Naive thymus-derived CD8-positive, alpha-beta T cell (primary cell): ENCODE results near the gene HOXA3. TPM values are rescaled to one million over a fixed set of nuclear protein-coding genes. Genes with fewer than 3 reads are reported as not detected.

Experiments used
- ATAC-seq, 2 donors: fragments of 150-1000 bp; cut with Tn5 transposase in 1 of 2; sonication (Bioruptor Pico), chemical (Tn5 transposase) in 1 of 2; 1 replicate in 1 of 2; 2 replicates in 1 of 2; pipeline ENCODE4 v1.10.0; 2021; ENCODE audit warnings: mild to moderate bottlenecking in 2 of 2, moderate library complexity in 2 of 2
- POLR2A ChIA-PET: fragments of 350-600 bp; sonication (Branson Sonifier 250); formaldehyde crosslinking; loops from one replicate; lab custom pipeline; 2021; ENCODE audit warnings: antibody characterized with exemption; lab: Charles Lee
- DNase-seq, 10 donors: peaks; one replicate each; pipeline versions ENCODE4 v3.0.0 to v3.0.0-alpha.2; 2020 to 2022
- H3K27ac Mint-ChIP-seq, 10 donors: one replicate each; pipeline ENCODE4 v1.8.0; 2020 to 2022; ENCODE audit warnings: mild to moderate bottlenecking in 10 of 10, mixed read lengths in 10 of 10, moderate library complexity in 4 of 10, inconsistent platforms in 1 of 10
- H3K27me3 Mint-ChIP-seq, 5 donors: one replicate each; pipeline ENCODE4 v1.8.0; 2021 to 2022; ENCODE audit warnings: mixed read lengths in 5 of 5
- H3K36me3 Mint-ChIP-seq, 3 donors: one replicate each; pipeline ENCODE4 v1.8.0; 2020 to 2022; ENCODE audit warnings: mixed read lengths in 3 of 3, mild to moderate bottlenecking in 2 of 3, inconsistent platforms in 1 of 3
- H3K4me1 Mint-ChIP-seq, 4 donors: one replicate each; pipeline ENCODE4 v1.8.0; 2021 to 2022; ENCODE audit warnings: mixed read lengths in 4 of 4
- H3K4me3 Mint-ChIP-seq, 10 donors: one replicate each; pipeline ENCODE4 v1.8.0; 2020 to 2022; ENCODE audit warnings: mild to moderate bottlenecking in 10 of 10, mixed read lengths in 10 of 10, moderate library complexity in 6 of 10, inconsistent platforms in 1 of 10
- H3K9me3 Mint-ChIP-seq, 9 donors: one replicate each; pipeline ENCODE4 v1.8.0; 2020 to 2022; ENCODE audit warnings: mixed read lengths in 9 of 9, mild to moderate bottlenecking in 3 of 9, inconsistent platforms in 1 of 9, moderate library complexity in 1 of 9
- polyA plus RNA-seq, 3 donors: library from polyadenylated mRNA; unstranded; fragments of 300-500 nt; fragmentation: Illumina TruSeq; gene quantifications; one replicate each; pipeline ENCODE4 v1.2.3, GENCODE V29; 2021
- total RNA-seq, 8 experiments: library from RNA in 2 of 8; stranded (reverse) in 2 of 8; gene quantifications; one replicate each; pipeline ENCODE4 v1.2.3 and lab custom pipeline; 2021 to 2026

Gene HOXA3
- total and polyA plus RNA-seq, 5 experiments from 2014 or later: not detected

GRCh38 chr7:27194686-27195379, 42.5 kb upstream of the HOXA3 start:
- Mint-ChIP-seq H3K36me3 (peaks cover 2 to 5% (median 3%) of the 10 kb centered on the region in 3 donors), H3K9me3 (peaks cover 0 to 9% (median 0%) of the 10 kb centered on the region in 9 donors), H3K27ac (no peak overlapping the region), H3K4me1 (peaks cover 5 to 36% (median 28%) of the 10 kb centered on the region in 4 donors), H3K4me3 (no peak overlapping the region), H3K27me3 (peaks cover 60 to 99% (median 72%) of the 10 kb centered on the region in 5 donors)
- no peak for DNase-seq
- POLR2A ChIA-PET: interaction anchor here (1.5 kb wide), 1 partner anchor 825 kb away, joined by 4 read pairs; no protein-coding TSS in a partner anchor
- ATAC-seq: no peak

- ATAC-seq (no peak), DNase-seq (no peak)
- peaks cover 0 to 9% (median 0%) of the 10 kb centered on the region in 9 donors for H3K9me3 Mint-ChIP-seq
- H3K27ac Mint-ChIP-seq: no peak overlapping the region
- peaks cover 10 to 40% (median 32%) of the 10 kb centered on the region in 4 donors for H3K4me1 Mint-ChIP-seq
- POLR2A ChIA-PET: no interaction called here
- peaks cover 2 to 5% (median 5%) of the 10 kb centered on the region in 3 donors for H3K36me3 Mint-ChIP-seq
- peak overlapping the region in 8 of 10 donors; percentile 28 to 83 (median 46) for H3K4me3 Mint-ChIP-seq
- peaks cover 67 to 99% (median 77%) of the 10 kb centered on the region in 5 donors for H3K27me3 Mint-ChIP-seq
Observed at GRCh38 chr7:27194002-27194352, 41.6 kb upstream of the HOXA3 start.

- POLR2A ChIA-PET: interaction anchor here (0.6 to 1.4 kb wide), 2 partner anchors 21 to 728 kb away, joined by 3 to 4 read pairs; no protein-coding TSS in a partner anchor
Observed at GRCh38 chr7:27193335-27194001, 41.1 kb upstream of the HOXA3 start.

GRCh38 chr7:27192546-27193334, 40.4 kb upstream of the HOXA3 start:
- Mint-ChIP-seq H3K4me3 (peak overlapping the region; percentile 49 to 83 (median 74)), H3K9me3 (peaks cover 0 to 8% (median 0%) of the 10 kb centered on the region in 9 donors), H3K27me3 (peaks cover 67 to 99% (median 78%) of the 10 kb centered on the region in 5 donors), H3K36me3 (peaks cover 2 to 6% (median 5%) of the 10 kb centered on the region in 3 donors), H3K4me1 (peaks cover 18 to 41% (median 36%) of the 10 kb centered on the region in 4 donors), H3K27ac (peak overlapping the region in 1 of 10 donors; percentile 65)
- ATAC-seq: peak; percentile 57 to 61
- DNase-seq: no peak
- POLR2A ChIA-PET: interaction anchor here (0.6 to 1.4 kb wide), 3 partner anchors 20 to 729 kb away, joined by 3 to 4 read pairs (median 4); no protein-coding TSS in a partner anchor

More at GRCh38 chr7:27193335-27194001, 41.1 kb upstream of the HOXA3 start:
- DNase-seq (peak in 1 of 10 donors; percentile 12), ATAC-seq (no peak)
- Mint-ChIP-seq H3K4me1 (peaks cover 12 to 41% (median 34%) of the 10 kb centered on the region in 4 donors), H3K27ac (no peak overlapping the region), H3K27me3 (peaks cover 66 to 99% (median 78%) of the 10 kb centered on the region in 5 donors), H3K4me3 (peak overlapping the region; percentile 28 to 83 (median 48)), H3K36me3 (peaks cover 2 to 6% (median 5%) of the 10 kb centered on the region in 3 donors), H3K9me3 (peaks cover 0 to 8% (median 0%) of the 10 kb centered on the region in 9 donors)

GRCh38 chr7:27191833-27192545, 39.6 kb upstream of the HOXA3 start:
- H3K27ac Mint-ChIP-seq: peak overlapping the region in 1 of 10 donors; percentile 52
- no peak for DNase-seq

GRCh38 chr7:27191161-27191731, 38.9 kb upstream of the HOXA3 start:
- Mint-ChIP-seq H3K27me3 (peaks cover 68 to 99% (median 79%) of the 10 kb centered on the region in 5 donors), H3K36me3 (peaks cover 0 to 6% (median 2%) of the 10 kb centered on the region in 3 donors), H3K27ac (peak overlapping the region in 1 of 10 donors; percentile 72), H3K4me3 (peak overlapping the region in 6 of 10 donors; percentile 1 to 66 (median 32)), H3K4me1 (peaks cover 19 to 52% (median 43%) of the 10 kb centered on the region in 4 donors), H3K9me3 (peaks cover 0 to 4% (median 0%) of the 10 kb centered on the region in 9 donors)
- ATAC-seq (no peak), DNase-seq (no peak)
- POLR2A ChIA-PET: interaction anchor here (1.1 to 1.6 kb wide), 2 partner anchors 8 to 34 kb away, joined by 3 to 5 read pairs; partner anchors contain the start of genes HOXA13 and HOXA7

More at GRCh38 chr7:27191833-27192545, 39.6 kb upstream of the HOXA3 start:
- Mint-ChIP-seq H3K9me3 (peaks cover 0 to 4% (median 0%) of the 10 kb centered on the region in 9 donors), H3K4me3 (peak overlapping the region; percentile 34 to 82 (median 67)), H3K36me3 (peaks cover 0 to 6% (median 2%) of the 10 kb centered on the region in 3 donors), H3K27me3 (peaks cover 67 to 99% (median 78%) of the 10 kb centered on the region in 5 donors), H3K4me1 (peaks cover 19 to 49% (median 41%) of the 10 kb centered on the region in 4 donors)
- POLR2A ChIA-PET: interaction anchor here (0.6 to 1.4 kb wide), 2 partner anchors 19 to 541 kb away, joined by 4 read pairs; no protein-coding TSS in a partner anchor
- ATAC-seq: peak in 1 of 2 donors; percentile 13

GRCh38 chr7:27189997-27190748, 37.8 kb upstream of the HOXA3 start:
- peaks cover 26 to 63% (median 54%) of the 10 kb centered on the region in 4 donors for H3K4me1 Mint-ChIP-seq
- no peak for DNase-seq

GRCh38 chr7:27189295-27189996, 37.1 kb upstream of the HOXA3 start:
- POLR2A ChIA-PET: interaction anchor here (1.9 kb wide), 1 partner anchor 9 kb away, joined by 4 read pairs; no protein-coding TSS in a partner anchor
- Mint-ChIP-seq H3K27ac (peak overlapping the region in 5 of 10 donors; percentile 6 to 81 (median 44)), H3K9me3 (peaks cover 0 to 4% (median 0%) of the 10 kb centered on the region in 9 donors), H3K4me3 (peak overlapping the region in 9 of 10 donors; percentile 32 to 88 (median 77)), H3K36me3 (peaks cover 0 to 9% (median 2%) of the 10 kb centered on the region in 3 donors), H3K27me3 (peaks cover 69 to 99% (median 81%) of the 10 kb centered on the region in 5 donors), H3K4me1 (peaks cover 32 to 70% (median 61%) of the 10 kb centered on the region in 4 donors)
- no peak for DNase-seq
- ATAC-seq: no peak

More at GRCh38 chr7:27189997-27190748, 37.8 kb upstream of the HOXA3 start:
- Mint-ChIP-seq H3K9me3 (peaks cover 0 to 4% (median 0%) of the 10 kb centered on the region in 9 donors), H3K36me3 (peaks cover 0 to 9% (median 2%) of the 10 kb centered on the region in 3 donors), H3K4me3 (peak overlapping the region in 6 of 10 donors; percentile 12 to 88 (median 56)), H3K27ac (peak overlapping the region in 5 of 10 donors; percentile 6 to 81 (median 44)), H3K27me3 (peaks cover 69 to 99% (median 82%) of the 10 kb centered on the region in 5 donors)
- no peak for ATAC-seq
- POLR2A ChIA-PET: interaction anchor here (1.1 to 1.6 kb wide), 2 partner anchors 10 to 33 kb away, joined by 3 to 5 read pairs; partner anchors contain the start of genes HOXA13 and HOXA7

GRCh38 chr7:27188386-27189294, 36.3 kb upstream of the HOXA3 start:
- peak overlapping the region; percentile 63 to 88 (median 76) for H3K4me3 Mint-ChIP-seq
- H3K9me3 Mint-ChIP-seq: peaks cover 0 to 4% (median 0%) of the 10 kb centered on the region in 9 donors
- POLR2A ChIA-PET: interaction anchor here (1.3 to 3.5 kb wide), 3 partner anchors 9 to 16 kb away, joined by 3 to 18 read pairs (median 4); no protein-coding TSS in a partner anchor
- peaks cover 0 to 9% (median 2%) of the 10 kb centered on the region in 3 donors for H3K36me3 Mint-ChIP-seq
- ATAC-seq (peak; percentile 35 to 54), DNase-seq (peak in 5 of 10 donors; percentile 0 to 74 (median 50))
- peaks cover 63 to 99% (median 76%) of the 10 kb centered on the region in 5 donors for H3K27me3 Mint-ChIP-seq
- H3K27ac Mint-ChIP-seq: peak overlapping the region in 9 of 10 donors; percentile 17 to 76 (median 55)
- H3K4me1 Mint-ChIP-seq: peaks cover 32 to 74% (median 66%) of the 10 kb centered on the region in 4 donors
